Measurements from ENCODE around the gene ZAR1. TPM values are rescaled to one million over a fixed set of nuclear protein-coding genes. Genes with fewer than 3 reads are reported as not detected.

Gene ZAR1
- total and polyA plus RNA-seq, 11 donors = not detected

DNA sequence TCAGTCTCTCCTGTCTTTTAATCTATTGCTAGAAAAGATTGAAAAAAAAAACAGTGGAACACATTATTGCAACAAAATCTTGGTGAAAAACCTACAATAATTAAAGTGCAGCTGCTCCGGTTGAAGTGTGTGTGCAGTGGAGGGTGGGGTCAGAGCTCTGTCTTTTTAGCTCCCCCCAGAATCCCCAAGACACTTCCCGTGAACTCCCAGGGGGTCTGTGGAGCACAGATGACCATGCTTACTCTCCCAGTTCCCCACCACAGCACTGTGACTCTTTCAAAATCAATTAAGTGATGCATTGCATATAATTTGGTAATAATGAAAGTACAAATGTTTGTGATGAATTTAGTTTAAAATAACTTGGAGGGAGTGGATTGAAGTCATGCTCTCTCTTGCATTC lies 22.6 kb upstream of the ZAR1 start:
- no peak for ATAC-seq
- Histone ChIP-seq H3K4me3 (no peak overlapping the region), H3K36me3 (no peaks in the 10 kb centered on the region), H3K27ac (no peak overlapping the region), H3K27me3 (no peaks in the 10 kb centered on the region), H3K4me1 (no peaks in the 10 kb centered on the region), H3K9me3 (peaks cover 0 to 7% (median 0%) of the 10 kb centered on the region in 12 donors)
- DNase-seq = peak in 1 of 5 donors; percentile 26
- intact Hi-C loops (cut with DNase I) = no loop called here
- TF ChIP-seq, protein P1, sequence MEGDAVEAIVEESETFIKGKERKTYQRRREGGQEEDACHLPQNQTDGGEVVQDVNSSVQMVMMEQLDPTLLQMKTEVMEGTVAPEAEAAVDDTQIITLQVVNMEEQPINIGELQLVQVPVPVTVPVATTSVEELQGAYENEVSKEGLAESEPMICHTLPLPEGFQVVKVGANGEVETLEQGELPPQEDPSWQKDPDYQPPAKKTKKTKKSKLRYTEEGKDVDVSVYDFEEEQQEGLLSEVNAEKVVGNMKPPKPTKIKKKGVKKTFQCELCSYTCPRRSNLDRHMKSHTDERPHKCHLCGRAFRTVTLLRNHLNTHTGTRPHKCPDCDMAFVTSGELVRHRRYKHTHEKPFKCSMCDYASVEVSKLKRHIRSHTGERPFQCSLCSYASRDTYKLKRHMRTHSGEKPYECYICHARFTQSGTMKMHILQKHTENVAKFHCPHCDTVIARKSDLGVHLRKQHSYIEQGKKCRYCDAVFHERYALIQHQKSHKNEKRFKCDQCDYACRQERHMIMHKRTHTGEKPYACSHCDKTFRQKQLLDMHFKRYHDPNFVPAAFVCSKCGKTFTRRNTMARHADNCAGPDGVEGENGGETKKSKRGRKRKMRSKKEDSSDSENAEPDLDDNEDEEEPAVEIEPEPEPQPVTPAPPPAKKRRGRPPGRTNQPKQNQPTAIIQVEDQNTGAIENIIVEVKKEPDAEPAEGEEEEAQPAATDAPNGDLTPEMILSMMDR (IDR thresholded peaks at IDR 0.05) = no peak
- TF ChIP-seq POLR2A (IDR thresholded peaks at IDR 0.05) = no peak
- 51 to 64% (median 56%) methylated on average over 2 of the region's 2 CpGs for WGBS, 4 donors

- intact Hi-C loops (cut with DNase I) = no loop called here
- Histone ChIP-seq H3K27ac (no peak overlapping the region), H3K4me3 (no peak overlapping the region), H3K4me1 (no peaks in the 10 kb centered on the region), H3K27me3 (no peaks in the 10 kb centered on the region), H3K9me3 (peaks cover 0 to 7% (median 0%) of the 10 kb centered on the region in 12 donors), H3K36me3 (no peaks in the 10 kb centered on the region)
- WGBS, 4 donors = 61 to 74% (median 70%) methylated on average over 4 to 5 of the region's 5 CpGs
- ATAC-seq = no peak
- no peak for DNase-seq
- TF ChIP-seq POLR2A (IDR thresholded peaks at IDR 0.05) = no peak
- TF ChIP-seq, protein P1 (IDR thresholded peaks at IDR 0.05) = no peak
These were observed 22.2 kb upstream of the ZAR1 start for GRCh38 chr4:48467891-48468290.

GRCh38 chr4:48470137-48470536 lies 19.9 kb upstream of the ZAR1 start:
- no peak overlapping the region for H3K4me3 ChIP-seq
- TF ChIP-seq POLR2A (IDR thresholded peaks at IDR 0.05) = no peak
- TF ChIP-seq, protein P1 (IDR thresholded peaks at IDR 0.05) = no peak
- no peaks in the 10 kb centered on the region for H3K36me3 ChIP-seq
- H3K9me3 ChIP-seq = no peaks in the 10 kb centered on the region
- ATAC-seq (no peak), DNase-seq (no peak)
- H3K27ac ChIP-seq = no peak overlapping the region
- no peaks in the 10 kb centered on the region for H3K4me1 ChIP-seq
- intact Hi-C loops (cut with DNase I) = no loop called here
- 65 to 89% (median 78%) methylated on average over 1 of the region's 1 CpG for WGBS, 4 donors
- H3K27me3 ChIP-seq = no peaks in the 10 kb centered on the region

- intact Hi-C loops (cut with DNase I) = no loop called here
- H3K4me1 ChIP-seq = no peaks in the 10 kb centered on the region
- H3K9me3 ChIP-seq = no peaks in the 10 kb centered on the region
- no peak overlapping the region for H3K27ac ChIP-seq
- H3K4me3 ChIP-seq = no peak overlapping the region
- 43 to 51% (median 44%) methylated on average over 2 of the region's 2 CpGs for WGBS, 4 donors
- ATAC-seq (no peak), DNase-seq (no peak)
- H3K36me3 ChIP-seq = no peaks in the 10 kb centered on the region
- no peaks in the 10 kb centered on the region for H3K27me3 ChIP-seq
- TF ChIP-seq, protein P1 (IDR thresholded peaks at IDR 0.05) = no peak
- no peak for TF ChIP-seq POLR2A (IDR thresholded peaks at IDR 0.05)
These were observed 19.5 kb upstream of the ZAR1 start for GRCh38 chr4:48470570-48470969.

All from heart left ventricle (tissue), 16 donors.